Cardiac fibroblast (primary cell): ENCODE results near the gene SH3RF3.

Source experiments
- DNase-seq, 2 donors: peaks; one replicate each; pipeline versions ENCODE4 v3.0.0 to v3.0.0-alpha.2; 2010; ENCODE audit warnings: low read depth in 2 of 2
- H3K4me3 ChIP-seq, 2 donors: replicated peaks in 1 of 2; 1 replicate in 1 of 2; 2 replicates in 1 of 2; pipeline ENCODE4 v1.5.1; 2011; ENCODE audit warnings: low read depth in 2 of 2, low read length in 2 of 2, mild to moderate bottlenecking in 2 of 2, moderate library complexity in 1 of 2
- TF ChIP-seq, protein P1 (sequence below): IDR thresholded peaks from one replicate; pipeline ENCODE4 v1.5.1; 2011; ENCODE audit warnings: low read depth, mild to moderate bottlenecking, low read length, inconsistent platforms

SH3RF3 gene

GRCh38 chr2:109272461-109272860 is 143.5 kb downstream of the SH3RF3 start:
- no peak for DNase-seq
- TF ChIP-seq, protein P1, sequence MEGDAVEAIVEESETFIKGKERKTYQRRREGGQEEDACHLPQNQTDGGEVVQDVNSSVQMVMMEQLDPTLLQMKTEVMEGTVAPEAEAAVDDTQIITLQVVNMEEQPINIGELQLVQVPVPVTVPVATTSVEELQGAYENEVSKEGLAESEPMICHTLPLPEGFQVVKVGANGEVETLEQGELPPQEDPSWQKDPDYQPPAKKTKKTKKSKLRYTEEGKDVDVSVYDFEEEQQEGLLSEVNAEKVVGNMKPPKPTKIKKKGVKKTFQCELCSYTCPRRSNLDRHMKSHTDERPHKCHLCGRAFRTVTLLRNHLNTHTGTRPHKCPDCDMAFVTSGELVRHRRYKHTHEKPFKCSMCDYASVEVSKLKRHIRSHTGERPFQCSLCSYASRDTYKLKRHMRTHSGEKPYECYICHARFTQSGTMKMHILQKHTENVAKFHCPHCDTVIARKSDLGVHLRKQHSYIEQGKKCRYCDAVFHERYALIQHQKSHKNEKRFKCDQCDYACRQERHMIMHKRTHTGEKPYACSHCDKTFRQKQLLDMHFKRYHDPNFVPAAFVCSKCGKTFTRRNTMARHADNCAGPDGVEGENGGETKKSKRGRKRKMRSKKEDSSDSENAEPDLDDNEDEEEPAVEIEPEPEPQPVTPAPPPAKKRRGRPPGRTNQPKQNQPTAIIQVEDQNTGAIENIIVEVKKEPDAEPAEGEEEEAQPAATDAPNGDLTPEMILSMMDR = no peak
- no peak overlapping the region for H3K4me3 ChIP-seq

- DNase-seq = no peak
- H3K4me3 ChIP-seq = no peak overlapping the region
- TF ChIP-seq, protein P1 = no peak
Observed at GRCh38 chr2:109275120-109276012, 146.4 kb downstream of the SH3RF3 start.

DNA sequence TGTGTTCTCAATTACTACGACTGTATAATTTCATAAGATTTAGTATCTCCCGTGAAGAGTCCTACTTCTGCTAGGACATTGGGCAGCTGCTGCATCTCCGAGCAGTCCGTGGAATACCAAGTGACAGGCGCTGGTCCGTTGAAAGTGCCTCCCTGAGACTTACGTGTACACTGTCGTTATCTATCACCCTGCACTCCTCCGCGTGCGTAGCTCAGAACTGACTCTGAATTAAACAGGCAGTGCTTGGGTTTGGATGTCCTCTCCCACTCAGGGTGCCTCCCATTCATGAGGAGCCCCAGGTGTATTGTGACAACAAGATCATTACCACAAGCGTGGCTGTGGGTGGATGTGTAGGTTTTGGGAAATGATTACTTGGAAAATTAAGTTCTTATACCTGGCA is 148.4 kb downstream of the SH3RF3 start:
- DNase-seq = no peak
- TF ChIP-seq, protein P1 = no peak
- H3K4me3 ChIP-seq = no peak overlapping the region

GRCh38 chr2:109279243-109279860 is 150.3 kb downstream of the SH3RF3 start:
- TF ChIP-seq, protein P1 = no peak
- no peak overlapping the region for H3K4me3 ChIP-seq
- peak; percentile 34 to 79 for DNase-seq

DNA sequence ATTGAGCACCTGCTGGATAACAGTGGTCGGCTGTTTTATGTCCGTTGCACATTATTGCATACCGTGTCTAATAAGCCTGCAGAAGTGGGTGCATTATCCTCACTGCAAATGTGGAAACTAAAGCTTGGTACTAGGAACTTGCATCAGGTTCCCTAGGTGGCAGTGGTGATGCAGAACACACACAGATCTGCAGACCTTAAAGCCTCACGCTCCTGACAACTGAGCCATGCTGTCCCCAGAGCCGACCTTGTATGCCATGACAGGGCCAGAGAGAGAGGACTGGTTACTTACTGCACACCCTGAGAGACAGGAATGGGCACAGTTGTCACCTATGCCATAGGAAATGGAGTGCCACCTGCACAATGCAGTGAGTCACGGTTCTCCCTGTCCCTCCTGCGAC is 151.8 kb downstream of the SH3RF3 start:
- TF ChIP-seq, protein P1 = no peak
- no peak for DNase-seq
- H3K4me3 ChIP-seq = no peak overlapping the region

DNA sequence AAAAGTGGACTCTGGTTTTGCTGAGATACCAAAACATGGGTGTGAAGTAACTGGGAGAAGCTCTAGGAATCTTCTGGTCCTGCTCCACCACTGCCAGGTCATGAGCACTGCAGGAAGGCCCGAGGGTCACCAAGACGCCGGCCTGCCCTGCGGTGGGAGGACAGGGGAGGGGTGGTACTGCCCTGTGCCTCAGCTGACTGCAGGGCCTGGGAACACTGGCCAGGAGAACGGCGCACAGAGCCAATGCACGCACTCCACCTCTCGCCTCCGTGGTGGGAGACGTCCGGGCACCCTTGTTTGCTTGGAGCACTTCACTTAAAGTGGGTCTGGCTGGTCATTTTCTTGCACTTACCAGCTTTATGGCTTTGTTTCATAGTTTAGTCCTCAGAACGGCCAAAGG is 153.4 kb downstream of the SH3RF3 start:
- no peak for DNase-seq
- no peak overlapping the region for H3K4me3 ChIP-seq
- TF ChIP-seq, protein P1 = no peak
